K562 (cell line): Measurements from ENCODE around the gene PLXNB1.

Source experiments
- BRF2 ChIP-seq: IDR thresholded peaks from 3 replicates; pipeline ENCODE4 v1.6.1; 2011; ENCODE audit warnings: borderline replicate concordance, mild to moderate bottlenecking; ENCODE audit not compliant: insufficient read length, insufficient read depth
- JUN ChIP-seq, 2 experiments: sonication (generic) in 1 of 2; formaldehyde crosslinking in 1 of 2; IDR thresholded peaks; 2 replicates each; pipeline versions ENCODE4 v1.6.1 to v1.8.0; 2012 to 2022; ENCODE audit warnings: borderline replicate concordance in 2 of 2, mild to moderate bottlenecking in 2 of 2, improper control_type of control experiment in 1 of 2, low read depth in 1 of 2, low read length in 1 of 2, missing genetic modification reagents in 1 of 2
- JUND ChIP-seq, 2 experiments: IDR thresholded peaks; 2 replicates in 1 of 2; 3 replicates in 1 of 2; pipeline ENCODE4 v1.6.1; 2011; ENCODE audit warnings: borderline replicate concordance in 2 of 2, low read depth in 2 of 2, low read length in 2 of 2, improper control_type of control experiment in 1 of 2, missing biosample characterization in 1 of 2, missing genetic modification characterization in 1 of 2, missing genetic modification reagents in 1 of 2
- NRF1 ChIP-seq, 2 experiments: fragments of 450-650 bp; IDR thresholded peaks in 1 of 2; conservative IDR thresholded peaks in 1 of 2; 2 replicates each; pipeline ENCODE4 v1.6.1; 2014; ENCODE audit warnings: mild to moderate bottlenecking in 2 of 2

GRCh38 chr3:48459773-48460516, 30.1 kb upstream of the PLXNB1 start:
- TF ChIP-seq JUND (IDR thresholded peaks at IDR 0.05; ENCODE audit: borderline replicate concordance, low read depth, low read length) (no peak), JUND (tag; IDR thresholded peaks at IDR 0.05; ENCODE audit: borderline replicate concordance, low read depth, low read length) (no peak), BRF2 (no peak), JUN (IDR thresholded peaks at IDR 0.05; ENCODE audit: borderline replicate concordance, low read depth, low read length) (no peak), JUN (CRISPR knock-in tag; IDR thresholded peaks at IDR 0.05; ENCODE audit: borderline replicate concordance) (no peak), NRF1 (conservative IDR thresholded peaks at IDR 0.05 in 1 of 2, IDR thresholded peaks at IDR 0.05 in 1 of 2) (no peak)
